ENCODE measurements around the gene NFATC3. TPM values are rescaled to one million over a fixed set of nuclear protein-coding genes. Genes with fewer than 3 reads are reported as not detected.

The NFATC3 gene
- total and polyA plus RNA-seq, 7 donors, result 9.8 to 53.5 (median 42.7) TPM

DNA sequence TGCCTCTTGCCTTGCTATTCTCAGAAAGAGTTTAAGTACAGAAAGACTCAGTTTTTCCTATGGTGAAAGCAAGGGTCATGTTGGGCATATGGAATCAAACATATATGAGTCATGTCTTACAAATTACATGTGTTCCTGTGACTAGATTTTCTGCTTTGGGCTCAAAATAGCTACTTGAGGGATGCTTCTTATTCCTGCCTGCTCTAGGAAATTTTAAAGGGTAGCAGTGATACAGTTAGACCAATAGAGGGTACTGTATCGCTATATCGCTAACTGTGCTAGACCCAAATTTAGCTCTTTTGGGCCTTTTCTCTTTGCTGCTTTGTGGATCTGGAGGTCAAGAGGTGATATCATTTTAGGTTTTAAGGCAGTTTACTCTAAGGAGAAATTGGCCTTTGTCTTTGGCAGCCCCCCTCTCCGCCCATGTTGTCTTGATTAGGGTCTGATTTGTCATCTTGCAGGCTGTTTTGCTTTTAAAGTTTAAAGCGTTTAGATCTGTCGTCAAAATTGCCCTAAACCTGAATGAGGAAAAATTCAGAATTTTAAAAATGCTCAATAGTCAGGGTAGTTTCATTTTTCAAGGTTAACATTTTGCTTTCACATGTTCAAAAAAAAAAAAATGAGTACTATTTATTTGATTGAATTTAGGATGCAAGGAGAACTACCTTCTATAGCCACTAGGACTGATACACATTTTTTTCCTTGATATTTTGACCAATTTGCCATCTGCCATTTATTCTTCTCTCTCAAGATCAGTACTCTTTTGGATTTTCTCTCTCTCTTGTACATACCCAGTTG, 8.8 kb downstream of the NFATC3 start:
- H3K4me3 ChIP-seq, result peak overlapping the region; percentile 41
- H3K9me3 ChIP-seq, result no peaks in the 10 kb centered on the region
- TF ChIP-seq, protein P1, sequence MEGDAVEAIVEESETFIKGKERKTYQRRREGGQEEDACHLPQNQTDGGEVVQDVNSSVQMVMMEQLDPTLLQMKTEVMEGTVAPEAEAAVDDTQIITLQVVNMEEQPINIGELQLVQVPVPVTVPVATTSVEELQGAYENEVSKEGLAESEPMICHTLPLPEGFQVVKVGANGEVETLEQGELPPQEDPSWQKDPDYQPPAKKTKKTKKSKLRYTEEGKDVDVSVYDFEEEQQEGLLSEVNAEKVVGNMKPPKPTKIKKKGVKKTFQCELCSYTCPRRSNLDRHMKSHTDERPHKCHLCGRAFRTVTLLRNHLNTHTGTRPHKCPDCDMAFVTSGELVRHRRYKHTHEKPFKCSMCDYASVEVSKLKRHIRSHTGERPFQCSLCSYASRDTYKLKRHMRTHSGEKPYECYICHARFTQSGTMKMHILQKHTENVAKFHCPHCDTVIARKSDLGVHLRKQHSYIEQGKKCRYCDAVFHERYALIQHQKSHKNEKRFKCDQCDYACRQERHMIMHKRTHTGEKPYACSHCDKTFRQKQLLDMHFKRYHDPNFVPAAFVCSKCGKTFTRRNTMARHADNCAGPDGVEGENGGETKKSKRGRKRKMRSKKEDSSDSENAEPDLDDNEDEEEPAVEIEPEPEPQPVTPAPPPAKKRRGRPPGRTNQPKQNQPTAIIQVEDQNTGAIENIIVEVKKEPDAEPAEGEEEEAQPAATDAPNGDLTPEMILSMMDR (IDR thresholded peaks at IDR 0.05), result peak; percentile 37
- ATAC-seq (peak in 3 of 4 donors; percentile 51 to 69 (median 56)), DNase-seq (no peak)
- H3K4me1 ChIP-seq, result peaks cover 84% of the 10 kb centered on the region
- 63 to 80% (median 66%) methylated on average over 5 of the region's 5 CpGs for WGBS, 3 donors
- intact Hi-C loops (cut with DNase I), result loop anchor here (2.0 to 5.0 kb wide), 3 partner anchors 23 to 133 kb away; no protein-coding TSS in a partner anchor
- peaks cover 0 to 7% of the 10 kb centered on the region in 2 donors for H3K36me3 ChIP-seq (ENCODE audit: insufficient read depth in 1 of 2, low read depth in 1 of 2)
- peak overlapping the region; percentile 90 for H3K27ac ChIP-seq
- no peaks in the 10 kb centered on the region for H3K27me3 ChIP-seq (ENCODE audit: insufficient read depth in 3 of 3, low read length in 2 of 3)

DNA sequence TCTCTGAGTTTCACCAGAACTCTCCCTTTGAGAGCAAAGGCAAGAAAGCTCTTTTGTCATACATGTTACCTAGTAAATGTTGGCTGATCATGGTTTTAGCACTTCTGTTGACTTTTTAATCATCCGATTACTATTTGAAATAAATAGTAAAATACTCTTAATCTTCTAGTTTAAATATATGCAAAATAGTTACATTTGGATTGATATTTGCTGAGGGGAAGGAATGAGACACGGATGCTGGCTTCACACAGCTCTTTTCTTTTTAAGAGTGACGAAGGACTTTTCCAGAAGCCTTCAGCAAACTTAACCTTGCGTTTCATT, 9.4 kb downstream of the NFATC3 start:
- DNase-seq (no peak), ATAC-seq (no peak)
- peak overlapping the region; percentile 41 for H3K4me3 ChIP-seq
- intact Hi-C loops (cut with DNase I), result loop anchor here (2.0 to 5.0 kb wide), 3 partner anchors 22 to 133 kb away; no protein-coding TSS in a partner anchor
- peaks cover 79% of the 10 kb centered on the region for H3K4me1 ChIP-seq
- no peaks in the 10 kb centered on the region for H3K9me3 ChIP-seq
- H3K27me3 ChIP-seq (ENCODE audit: insufficient read depth in 3 of 3, low read length in 2 of 3), result no peaks in the 10 kb centered on the region
- TF ChIP-seq, protein P1 (IDR thresholded peaks at IDR 0.05), result no peak
- H3K27ac ChIP-seq, result peak overlapping the region; percentile 90
- peaks cover 0 to 7% of the 10 kb centered on the region in 2 donors for H3K36me3 ChIP-seq (ENCODE audit: insufficient read depth in 1 of 2, low read depth in 1 of 2)
- WGBS, 3 donors, result 33 to 63% (median 46%) methylated on average over 4 of the region's 4 CpGs

DNA sequence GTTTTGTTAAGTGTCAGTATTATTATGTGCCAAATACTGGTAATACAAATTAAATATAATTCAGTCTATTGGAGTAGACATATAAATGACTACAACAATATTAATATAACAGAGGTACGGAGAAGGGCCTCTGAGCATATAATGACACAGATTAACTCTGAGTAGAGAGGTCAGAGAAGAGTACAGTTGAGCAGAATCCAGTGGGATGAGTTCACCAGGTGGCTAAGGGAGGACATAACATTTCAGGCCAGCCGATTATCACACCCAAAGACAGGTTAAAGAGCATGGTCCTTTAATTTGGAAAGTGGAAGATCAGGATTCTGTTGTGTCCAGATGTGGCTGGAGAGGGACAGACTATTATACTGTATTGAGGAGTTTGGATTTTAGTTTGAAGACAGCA, 11.3 kb downstream of the NFATC3 start:
- DNase-seq (no peak), ATAC-seq (peak in 2 of 4 donors; percentile 21 to 42)
- Histone ChIP-seq H3K4me3 (no peak overlapping the region), H3K9me3 (no peaks in the 10 kb centered on the region), H3K4me1 (peaks cover 73% of the 10 kb centered on the region), H3K27me3 (ENCODE audit: insufficient read depth in 3 of 3, low read length in 2 of 3) (no peaks in the 10 kb centered on the region), H3K27ac (peak overlapping the region; percentile 90), H3K36me3 (ENCODE audit: insufficient read depth in 1 of 2, low read depth in 1 of 2) (peaks cover 0 to 7% of the 10 kb centered on the region in 2 donors)
- intact Hi-C loops (cut with DNase I), result loop anchor here in 1 of 2 donors (5.0 kb wide), 1 partner anchor 131 kb away; no protein-coding TSS in a partner anchor
- 63 to 82% (median 70%) methylated on average over 2 of the region's 2 CpGs for WGBS, 3 donors
- TF ChIP-seq, protein P1 (IDR thresholded peaks at IDR 0.05), result no peak

DNA sequence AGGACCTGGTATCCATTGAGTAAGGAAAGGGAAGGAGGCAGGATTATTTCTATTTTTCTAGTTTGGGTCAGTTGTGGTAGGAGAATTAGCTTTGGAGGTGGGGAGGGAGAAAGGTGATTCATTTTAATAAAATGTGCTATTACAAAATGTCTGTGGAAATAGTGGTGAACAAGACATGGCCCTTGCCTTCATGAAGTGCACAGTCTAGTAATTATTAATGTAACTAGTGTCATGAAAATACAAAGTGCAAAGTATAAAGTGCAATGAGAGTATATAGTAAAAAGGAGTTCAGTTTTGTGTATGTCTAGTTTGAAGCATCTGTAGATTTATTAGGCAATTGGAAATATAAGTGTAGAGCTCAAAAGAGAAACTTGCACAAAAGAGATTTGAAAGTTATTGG, 11.9 kb downstream of the NFATC3 start:
- peak overlapping the region; percentile 90 for H3K27ac ChIP-seq
- intact Hi-C loops (cut with DNase I), result loop anchor here in 1 of 2 donors (5.0 kb wide), 1 partner anchor 130 kb away; no protein-coding TSS in a partner anchor

More for the DNA sequence above, 11.9 kb downstream of the NFATC3 start:
- ATAC-seq, result peak in 1 of 4 donors; percentile 46
- Histone ChIP-seq H3K9me3 (no peaks in the 10 kb centered on the region), H3K4me3 (no peak overlapping the region), H3K36me3 (ENCODE audit: insufficient read depth in 1 of 2, low read depth in 1 of 2) (peaks cover 0 to 7% of the 10 kb centered on the region in 2 donors), H3K4me1 (peaks cover 67% of the 10 kb centered on the region), H3K27me3 (ENCODE audit: insufficient read depth in 3 of 3, low read length in 2 of 3) (no peaks in the 10 kb centered on the region)
- no peak for DNase-seq
- TF ChIP-seq, protein P1 (IDR thresholded peaks at IDR 0.05), result no peak

All from psoas muscle (tissue), 8 donors.